ENCODE results near the gene ABHD11. TPM values are rescaled to one million over a fixed set of nuclear protein-coding genes. Genes with fewer than 3 reads are reported as not detected.
"Not testable (repeated sequence)": the region's sequence is repeated elsewhere in the genome, so short reads cannot be mapped to it uniquely, and the experiment has no call there.

The ABHD11 gene, protein sequence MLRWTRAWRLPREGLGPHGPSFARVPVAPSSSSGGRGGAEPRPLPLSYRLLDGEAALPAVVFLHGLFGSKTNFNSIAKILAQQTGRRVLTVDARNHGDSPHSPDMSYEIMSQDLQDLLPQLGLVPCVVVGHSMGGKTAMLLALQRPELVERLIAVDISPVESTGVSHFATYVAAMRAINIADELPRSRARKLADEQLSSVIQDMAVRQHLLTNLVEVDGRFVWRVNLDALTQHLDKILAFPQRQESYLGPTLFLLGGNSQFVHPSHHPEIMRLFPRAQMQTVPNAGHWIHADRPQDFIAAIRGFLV
- total RNA-seq, result 21.1 TPM
- long read RNA-seq, transcript ABHD11-201 (6 exons, 1,483 nt), result major isoform, 20 of 38 reads
- long read RNA-seq, partial matches to known transcripts, result 7 of 38 reads
- long read RNA-seq, other reads (novel, unspliced or antisense), result 7 of 38 reads

DNA sequence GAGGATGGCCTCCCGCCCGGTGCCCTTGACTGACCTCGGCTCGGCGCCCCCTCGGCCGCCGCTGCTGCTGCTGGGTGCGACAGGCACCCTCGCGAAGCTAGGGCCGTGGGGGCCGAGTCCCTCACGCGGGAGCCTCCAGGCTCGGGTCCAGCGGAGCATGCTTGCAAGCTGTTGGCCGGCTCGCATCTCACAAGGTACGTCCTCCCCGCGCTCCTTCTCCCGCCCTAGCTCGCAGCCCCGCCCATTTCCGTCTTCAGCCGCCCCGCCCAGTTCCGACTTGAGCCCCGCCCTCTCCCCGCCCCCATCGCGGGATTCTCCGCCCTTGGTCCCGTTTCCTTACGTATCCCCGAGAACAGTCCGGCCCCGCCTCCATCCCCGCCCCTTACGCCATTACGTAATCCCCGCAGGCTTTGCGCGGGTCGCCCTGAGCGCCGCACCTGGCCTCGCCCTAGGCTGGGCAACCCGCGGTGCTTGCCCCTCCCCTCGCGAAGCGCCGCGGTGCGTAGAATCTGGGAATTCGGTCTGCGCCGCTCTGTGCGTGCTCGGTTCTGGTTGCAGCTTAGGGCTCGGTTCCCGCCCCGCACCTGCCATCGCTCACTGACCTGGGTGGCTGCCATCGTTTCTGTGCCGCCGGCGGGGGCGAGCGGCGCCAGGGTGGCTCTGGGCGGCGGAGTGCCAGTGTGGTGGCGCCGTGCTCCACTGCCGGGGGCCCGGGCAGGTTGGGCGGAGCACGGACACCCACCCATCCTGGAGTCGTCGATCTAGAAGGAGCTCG lies at the start of gene ABHD11:
TSS of gene ABHD11 (minus strand) at position 191 of the 775 bp plus-strand sequence. CDS start at position 159, 32 bp downstream.
- Histone ChIP-seq H3K27me3 (ENCODE audit: low read depth) (no peaks in the 10 kb centered on the region), H3K27ac (peak within 1 kb of the TSS; percentile 97), H3K9me3 (no peaks in the 10 kb centered on the region), H3K4me3 (peak within 1 kb of the TSS; percentile 94), H3K36me3 (peaks cover 17% of the 10 kb centered on the region), H3K4me1 (peaks cover 32% of the 10 kb centered on the region)
- TF ChIP-seq, protein P1, sequence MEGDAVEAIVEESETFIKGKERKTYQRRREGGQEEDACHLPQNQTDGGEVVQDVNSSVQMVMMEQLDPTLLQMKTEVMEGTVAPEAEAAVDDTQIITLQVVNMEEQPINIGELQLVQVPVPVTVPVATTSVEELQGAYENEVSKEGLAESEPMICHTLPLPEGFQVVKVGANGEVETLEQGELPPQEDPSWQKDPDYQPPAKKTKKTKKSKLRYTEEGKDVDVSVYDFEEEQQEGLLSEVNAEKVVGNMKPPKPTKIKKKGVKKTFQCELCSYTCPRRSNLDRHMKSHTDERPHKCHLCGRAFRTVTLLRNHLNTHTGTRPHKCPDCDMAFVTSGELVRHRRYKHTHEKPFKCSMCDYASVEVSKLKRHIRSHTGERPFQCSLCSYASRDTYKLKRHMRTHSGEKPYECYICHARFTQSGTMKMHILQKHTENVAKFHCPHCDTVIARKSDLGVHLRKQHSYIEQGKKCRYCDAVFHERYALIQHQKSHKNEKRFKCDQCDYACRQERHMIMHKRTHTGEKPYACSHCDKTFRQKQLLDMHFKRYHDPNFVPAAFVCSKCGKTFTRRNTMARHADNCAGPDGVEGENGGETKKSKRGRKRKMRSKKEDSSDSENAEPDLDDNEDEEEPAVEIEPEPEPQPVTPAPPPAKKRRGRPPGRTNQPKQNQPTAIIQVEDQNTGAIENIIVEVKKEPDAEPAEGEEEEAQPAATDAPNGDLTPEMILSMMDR (IDR thresholded peaks at IDR 0.05), result no peak
- intact Hi-C loops (cut with DNase I), result no loop called here
- ATAC-seq, result peak; percentile 84 to 88
- DNase-seq, result peak; percentile 97

DNA sequence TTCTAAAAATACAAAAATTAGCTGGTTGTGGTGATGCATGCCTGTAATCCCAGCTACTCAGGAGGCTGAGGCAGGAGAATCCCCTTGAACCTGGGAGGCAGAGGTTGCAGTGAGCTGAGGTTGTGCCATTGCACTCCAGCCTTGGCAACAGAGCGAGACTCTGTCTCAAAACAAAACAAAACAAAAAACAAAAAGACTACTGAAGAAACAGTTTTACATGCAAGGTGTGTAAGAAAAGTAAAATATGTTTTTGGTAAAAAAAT lies 49.1 kb upstream of the ABHD11 start:
- DNase-seq; intact Hi-C loops (cut with DNase I); H3K36me3 ChIP-seq; H3K9me3 ChIP-seq; ATAC-seq; H3K27ac ChIP-seq; H3K4me3 ChIP-seq; H3K27me3 ChIP-seq (ENCODE audit: low read depth); H3K4me1 ChIP-seq: not testable (repeated sequence)

DNA sequence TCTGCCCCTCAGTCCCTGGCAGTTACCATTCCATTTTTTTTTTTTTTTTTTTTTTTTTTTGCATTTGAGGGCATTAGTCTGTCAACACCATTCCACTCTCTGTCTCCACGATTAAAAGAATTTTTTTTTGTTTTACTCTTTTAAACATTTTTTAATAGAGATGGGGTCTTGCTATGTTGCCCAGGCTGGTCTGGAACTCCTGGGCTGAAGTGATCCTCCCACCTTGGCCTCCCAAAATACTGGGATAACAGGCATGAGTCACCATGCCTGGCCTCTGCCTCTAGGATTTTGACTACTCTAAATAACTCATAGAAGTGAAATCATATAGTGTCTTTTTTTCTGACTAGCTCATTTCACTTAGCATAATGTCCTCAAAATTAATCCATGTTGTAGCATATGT lies 48.0 kb upstream of the ABHD11 start:
- TF ChIP-seq, protein P1 (IDR thresholded peaks at IDR 0.05), result no peak
- DNase-seq (no peak), ATAC-seq (no peak)
- no peak overlapping the region for H3K27ac ChIP-seq
- intact Hi-C loops (cut with DNase I), result no loop called here
- no peaks in the 10 kb centered on the region for H3K36me3 ChIP-seq
- no peaks in the 10 kb centered on the region for H3K27me3 ChIP-seq (ENCODE audit: low read depth)
- H3K4me1 ChIP-seq, result no peaks in the 10 kb centered on the region
- H3K9me3 ChIP-seq, result no peaks in the 10 kb centered on the region
- no peak overlapping the region for H3K4me3 ChIP-seq

DNA sequence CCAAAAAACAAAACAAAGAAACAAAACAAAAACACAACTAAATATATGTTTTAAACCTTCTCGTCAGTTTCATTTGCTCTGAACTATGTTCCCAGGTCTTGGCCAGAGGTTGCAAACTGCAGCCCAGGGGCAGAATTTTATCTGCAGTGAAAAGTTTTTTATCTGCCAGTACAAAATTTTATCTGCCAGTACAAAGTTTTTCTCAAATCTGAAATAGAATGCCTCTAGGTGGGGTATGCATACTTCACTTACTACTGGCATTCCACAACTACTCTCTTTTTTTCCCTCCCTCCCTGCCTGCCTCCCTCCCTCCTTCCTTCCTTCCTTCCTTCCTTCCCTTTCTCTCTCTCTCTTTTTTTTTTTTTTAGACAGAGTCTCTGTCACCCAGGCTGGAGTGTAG lies 40.9 kb upstream of the ABHD11 start:
- no peaks in the 10 kb centered on the region for H3K9me3 ChIP-seq
- DNase-seq (no peak), ATAC-seq (no peak)
- intact Hi-C loops (cut with DNase I), result no loop called here
- H3K4me1 ChIP-seq, result no peaks in the 10 kb centered on the region
- H3K27me3 ChIP-seq (ENCODE audit: low read depth), result no peaks in the 10 kb centered on the region
- no peak overlapping the region for H3K27ac ChIP-seq
- H3K4me3 ChIP-seq, result no peak overlapping the region
- no peaks in the 10 kb centered on the region for H3K36me3 ChIP-seq
- TF ChIP-seq, protein P1 (IDR thresholded peaks at IDR 0.05), result no peak

DNA sequence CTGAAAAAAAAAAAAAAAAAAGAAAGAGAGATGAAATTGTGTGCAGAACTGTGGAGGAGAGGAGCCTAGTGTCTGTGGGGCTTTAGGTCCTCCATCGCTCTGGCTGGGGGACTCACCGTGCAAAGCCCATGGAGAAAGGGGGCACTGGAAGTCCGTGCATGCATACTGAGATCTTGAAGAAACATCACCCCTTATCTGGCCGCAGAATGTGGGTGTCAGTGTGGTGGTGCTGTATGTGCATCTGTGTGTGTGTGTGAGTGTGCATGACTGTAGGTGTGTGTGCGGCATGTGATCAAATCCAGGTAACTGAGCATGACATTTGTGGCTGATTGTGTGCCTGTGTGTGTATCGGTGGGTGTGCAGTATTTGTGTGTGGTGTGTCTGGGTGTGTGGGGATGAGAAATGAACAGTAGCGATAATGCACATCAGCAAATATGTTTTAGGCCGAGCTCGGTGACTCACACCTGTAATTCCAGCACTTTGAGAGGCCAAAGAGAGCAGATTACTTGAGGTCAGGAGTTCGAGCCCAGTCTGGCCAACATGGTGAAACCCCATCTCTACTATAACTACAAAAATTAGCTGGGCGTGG lies 40.3 kb upstream of the ABHD11 start:
- Histone ChIP-seq H3K36me3 (no peaks in the 10 kb centered on the region), H3K27ac (no peak overlapping the region), H3K27me3 (ENCODE audit: low read depth) (no peaks in the 10 kb centered on the region), H3K4me1 (no peaks in the 10 kb centered on the region), H3K4me3 (no peak overlapping the region), H3K9me3 (no peaks in the 10 kb centered on the region)
- intact Hi-C loops (cut with DNase I), result no loop called here
- ATAC-seq (no peak), DNase-seq (no peak)
- TF ChIP-seq, protein P1 (IDR thresholded peaks at IDR 0.05), result no peak
